CD4-positive, alpha-beta T cell treated with Interleukin-12 subunit alpha and Interleukin-12 subunit beta, for 1 hour (primary cell): ENCODE measurements around the gene CCNH.

Source experiments
- DNase-seq: peaks from one replicate; pipeline ENCODE4 v3.0.0-alpha.2; 2020

Gene CCNH

DNA sequence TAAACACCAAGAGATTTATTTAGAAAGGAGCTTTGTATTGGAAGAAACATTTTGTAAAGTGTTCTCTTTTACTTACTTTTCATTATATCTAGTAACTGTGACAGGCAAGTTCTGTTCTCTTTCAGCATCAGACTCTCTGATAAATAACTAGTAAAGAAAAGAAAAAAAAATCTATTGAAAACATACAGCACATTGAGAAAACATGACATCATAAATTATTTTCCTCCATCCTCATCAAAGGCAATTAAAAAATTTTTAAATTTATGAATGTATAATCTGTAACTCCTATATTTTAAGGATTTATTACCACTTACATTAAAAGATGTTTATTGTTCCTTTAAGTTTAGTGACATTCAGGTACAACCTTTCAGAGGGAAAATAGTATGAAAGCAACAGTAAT, 11.1 kb downstream of the CCNH start:
- DNase-seq = no peak

DNA sequence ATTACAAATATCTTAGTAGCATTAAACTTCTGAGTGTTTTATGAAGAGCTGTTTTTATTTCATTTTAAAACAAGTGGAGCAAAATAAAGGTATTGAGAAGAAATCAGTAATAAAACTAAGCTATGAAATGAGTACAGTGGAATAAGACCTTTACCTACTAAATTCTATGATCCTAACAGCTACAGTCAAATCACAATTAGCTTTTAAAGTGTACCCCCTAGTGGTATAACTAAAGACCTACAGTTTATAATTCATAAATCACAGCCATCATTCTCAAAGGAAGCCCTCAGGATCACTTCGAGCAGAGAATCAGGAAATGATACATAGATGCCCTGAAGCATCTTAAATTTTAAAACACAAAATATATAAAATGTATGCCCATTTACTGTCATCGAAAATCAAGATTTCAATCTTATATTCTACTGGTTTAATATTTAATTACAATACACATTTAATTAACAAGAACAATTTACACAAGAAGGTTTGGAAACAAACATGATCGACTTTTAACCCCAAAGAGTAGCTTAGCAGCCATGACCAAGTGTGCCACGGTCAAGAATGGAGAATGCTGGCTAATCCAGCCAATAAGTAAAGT, 12.3 kb downstream of the CCNH start:
- DNase-seq = peak; percentile 49

- DNase-seq = no peak
Measured at GRCh38 chr5:87399720-87400119, 13.0 kb downstream of the CCNH start.

DNA sequence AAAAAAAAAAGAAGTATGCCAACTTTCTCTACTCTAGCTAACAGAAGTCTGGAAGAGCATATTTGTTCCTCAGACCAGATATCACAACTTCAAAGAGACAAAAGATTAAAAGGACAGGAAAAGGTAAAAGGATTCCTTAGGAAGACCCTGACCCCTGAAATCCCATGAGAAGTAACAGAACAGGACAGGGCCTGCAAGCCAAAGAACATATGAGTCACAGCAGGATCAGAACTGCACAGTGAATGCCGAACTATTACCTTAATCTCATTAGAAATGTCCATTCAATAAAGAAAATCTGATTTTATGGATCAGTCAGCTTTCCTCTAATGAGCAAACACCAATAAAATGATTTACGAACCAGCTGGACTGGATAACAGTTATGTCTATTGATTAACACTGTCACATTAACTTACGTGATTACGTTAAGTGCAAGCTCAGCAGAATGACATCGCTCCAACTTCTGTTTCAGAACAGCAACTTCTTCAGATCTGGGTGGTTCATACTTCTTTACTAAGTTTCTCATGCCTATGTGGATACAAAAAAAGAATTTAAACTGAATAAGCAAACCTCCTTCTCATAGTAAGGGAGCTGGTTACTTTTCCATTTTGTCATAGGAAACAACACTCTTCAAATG, 13.6 kb downstream of the CCNH start:
- no peak for DNase-seq

GRCh38 chr5:87394411-87395165, 18.1 kb downstream of the CCNH start:
- no peak for DNase-seq

GRCh38 chr5:87393331-87393730, 19.4 kb downstream of the CCNH start:
- no peak for DNase-seq

DNA sequence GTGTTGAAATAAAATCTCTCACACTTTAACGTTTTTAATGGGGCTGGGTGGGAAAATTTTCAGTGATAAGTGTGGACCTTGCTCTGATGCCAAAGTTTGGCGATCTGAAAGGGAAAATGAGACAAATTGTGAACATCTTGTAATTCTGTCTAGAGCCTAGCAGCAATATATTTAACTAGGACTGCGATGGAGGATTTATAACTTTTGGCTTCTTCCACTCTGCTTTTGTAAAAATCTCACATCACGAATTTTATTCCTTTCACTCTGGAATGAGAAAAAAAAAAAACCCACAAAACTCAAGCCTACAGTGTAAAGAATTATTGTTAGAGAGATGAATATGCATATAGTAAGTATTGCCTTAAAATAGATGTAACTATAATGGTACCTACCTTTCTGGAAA, 19.9 kb downstream of the CCNH start:
- no peak for DNase-seq

DNA sequence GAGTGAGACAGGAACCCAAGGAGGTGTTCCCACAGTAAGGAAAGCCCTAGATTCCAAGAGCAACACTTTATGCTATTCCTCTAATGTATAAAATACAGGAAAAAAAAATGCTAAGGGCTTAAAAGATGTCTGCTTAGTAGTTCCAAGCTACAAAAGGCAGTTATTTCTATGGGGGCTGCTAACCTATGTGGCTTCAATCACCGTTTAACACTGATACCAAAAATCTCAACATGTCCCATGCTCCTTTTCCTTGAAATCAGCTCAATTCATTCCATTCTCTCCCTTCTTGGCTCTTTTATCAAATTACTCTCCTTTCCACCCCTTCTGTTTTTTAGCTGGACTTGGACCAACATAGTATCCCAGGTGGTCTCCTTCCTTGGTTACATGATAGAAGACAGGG, 20.6 kb downstream of the CCNH start:
- DNase-seq = no peak

GRCh38 chr5:87390576-87391199, 22.0 kb downstream of the CCNH start:
- no peak for DNase-seq

DNA sequence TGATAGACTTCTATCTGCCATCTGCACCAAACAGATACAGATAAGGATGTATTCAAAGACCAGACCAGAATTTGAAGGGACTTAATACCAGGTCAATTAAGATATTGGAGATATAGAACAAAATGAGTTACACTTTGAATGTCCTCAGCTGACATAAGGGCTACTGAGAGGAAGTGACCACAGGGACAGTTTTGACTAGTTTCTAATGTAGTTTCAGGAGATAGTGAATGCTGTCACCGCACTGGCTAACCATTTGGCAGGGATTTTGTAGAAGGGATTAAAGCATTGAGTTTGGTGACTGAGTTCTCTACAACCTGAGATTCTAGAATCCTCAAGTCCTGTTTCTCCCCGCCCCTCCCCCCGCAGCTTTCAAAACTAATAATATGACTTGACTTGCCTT, 22.7 kb downstream of the CCNH start:
- no peak for DNase-seq

GRCh38 chr5:87389296-87390034, 23.3 kb downstream of the CCNH start:
- no peak for DNase-seq

GRCh38 chr5:87388129-87388528, 24.6 kb downstream of the CCNH start:
- DNase-seq = no peak

DNA sequence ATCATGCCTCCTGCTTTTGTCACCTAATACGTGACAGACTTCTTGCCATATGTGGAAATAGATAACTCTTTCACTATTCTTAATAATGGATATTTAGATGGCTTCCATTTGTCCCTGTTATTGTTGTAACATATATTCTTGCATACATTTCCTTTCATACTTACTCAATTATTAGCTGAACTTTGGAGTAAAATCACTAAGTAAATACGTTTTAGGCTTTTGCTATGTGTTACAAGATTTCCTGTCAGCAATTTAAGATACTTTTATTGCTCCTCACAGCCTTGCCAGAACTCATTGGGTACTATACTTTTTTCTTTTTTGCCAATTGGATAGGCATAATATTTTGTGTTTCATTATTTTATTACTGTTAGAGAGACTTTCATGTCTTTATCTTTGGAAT, 26.9 kb downstream of the CCNH start:
- no peak for DNase-seq

GRCh38 chr5:87383216-87383615, 29.5 kb downstream of the CCNH start:
- no peak for DNase-seq

GRCh38 chr5:87382224-87382623, 30.5 kb downstream of the CCNH start:
- DNase-seq = no peak

DNA sequence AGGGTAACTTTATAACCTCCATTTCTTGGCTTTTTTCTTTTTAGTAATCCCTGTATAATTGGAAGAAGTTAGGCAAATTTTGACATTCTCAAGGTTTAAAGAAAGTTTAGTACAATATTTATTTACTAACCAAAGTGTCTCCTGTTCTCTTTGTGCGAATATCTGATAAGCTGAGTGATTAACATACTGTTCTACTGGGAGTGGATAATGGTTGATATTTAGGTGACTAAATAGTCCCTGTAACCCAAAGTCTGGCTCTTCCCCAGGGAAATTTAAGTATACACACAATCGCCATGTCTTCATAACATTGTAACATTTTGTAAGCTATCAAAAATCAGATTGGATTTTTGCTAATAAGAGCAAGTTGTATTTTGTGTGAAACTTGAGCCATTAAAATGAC, 40.0 kb downstream of the CCNH start:
- no peak for DNase-seq

DNA sequence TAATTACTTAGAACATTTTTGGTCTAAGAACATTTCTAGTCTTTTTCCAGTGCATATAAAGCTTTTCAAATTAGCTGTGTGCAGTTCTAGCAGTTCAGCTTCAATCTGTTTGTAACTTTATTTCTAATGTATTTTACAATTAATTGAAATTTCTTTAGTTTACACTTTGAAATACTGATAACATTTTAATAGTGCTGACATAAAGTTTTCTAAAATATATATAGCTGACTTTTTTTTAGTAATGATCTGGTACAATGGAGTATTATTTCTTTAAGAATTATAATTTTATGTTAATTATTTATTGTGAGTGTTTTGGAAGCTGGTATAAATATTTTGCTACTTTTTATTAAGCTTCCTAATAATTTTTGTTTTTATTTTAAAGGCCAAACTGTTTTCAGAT, 43.3 kb downstream of the CCNH start:
- no peak for DNase-seq

GRCh38 chr5:87368601-87369000, 44.1 kb downstream of the CCNH start:
- DNase-seq = no peak

DNA sequence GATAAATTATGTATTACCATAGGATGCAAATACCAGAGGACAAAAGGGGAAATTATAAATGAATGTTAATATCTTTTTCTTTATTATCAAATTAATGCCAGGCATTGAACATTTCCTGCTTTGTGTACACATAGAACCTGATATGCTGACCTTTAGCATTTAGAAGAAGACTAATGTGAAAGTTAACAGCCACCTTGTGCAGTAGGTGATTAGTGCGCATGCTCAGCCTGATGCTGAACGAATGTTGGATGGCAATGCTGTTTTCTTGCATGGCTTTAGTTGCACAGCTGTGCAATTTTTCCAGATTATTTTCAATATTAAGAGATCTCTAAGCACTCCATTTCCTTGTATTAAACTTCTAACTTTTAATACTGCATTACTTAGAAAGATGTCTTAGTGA, 45.5 kb downstream of the CCNH start:
- DNase-seq = no peak

GRCh38 chr5:87361536-87362213, 51.1 kb downstream of the CCNH start:
- no peak for DNase-seq

DNA sequence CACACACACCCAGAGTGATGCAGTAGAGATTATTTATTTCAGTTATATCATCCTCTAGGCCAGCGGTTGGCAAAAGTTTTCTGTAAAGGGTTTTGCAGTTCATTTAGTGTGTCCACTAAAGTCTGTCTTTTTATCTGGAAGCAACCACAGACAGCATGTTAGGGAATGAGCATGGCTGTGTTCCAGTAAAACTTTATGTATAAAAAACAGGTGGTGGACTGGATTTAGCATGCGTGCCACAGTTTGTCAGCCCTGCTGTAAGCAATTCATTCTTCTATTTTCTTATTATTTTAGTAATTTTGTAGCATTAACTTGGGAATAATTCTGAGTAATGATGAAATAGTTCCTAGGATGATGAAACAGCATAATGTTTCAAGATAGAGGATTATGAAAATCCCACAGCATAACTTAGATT, 51.7 kb downstream of the CCNH start:
- DNase-seq = no peak

GRCh38 chr5:87360132-87360531, 52.6 kb downstream of the CCNH start:
- no peak for DNase-seq

DNA sequence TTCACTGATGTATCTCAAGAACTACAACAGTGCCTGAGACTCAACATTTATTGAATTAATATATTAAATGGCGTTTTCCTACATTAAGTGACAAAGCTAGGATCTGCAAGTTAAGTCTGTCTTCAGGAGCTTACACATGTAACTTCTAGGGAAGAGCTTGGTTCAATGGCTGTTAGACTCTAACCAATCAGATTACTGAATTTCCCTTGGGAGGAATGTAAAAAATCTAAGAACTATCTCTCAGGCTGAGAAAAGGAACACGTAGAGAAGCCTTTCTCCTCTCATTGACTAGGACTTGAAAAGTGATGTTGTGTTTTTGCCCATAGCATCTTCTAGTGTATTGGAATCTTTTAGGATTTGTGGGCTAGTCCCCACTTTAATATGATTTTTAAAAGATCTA, 53.6 kb downstream of the CCNH start:
- DNase-seq = no peak
